GM12878 (cell line): ENCODE measurements around the gene IPPK. TPM values are rescaled to one million over a fixed set of nuclear protein-coding genes. Genes with fewer than 3 reads are reported as not detected.

Experiments
- ATAC-seq: fragments of 200-7000 bp; cut with Tn5 transposase; 3 replicates; pipeline ENCODE4 v1.9.1; 2020; ENCODE audit warnings: mild to moderate bottlenecking, moderate library complexity
- BruUV-seq: library from RNA; stranded (reverse); fragments of 400-500 nt; replicated peaks from 2 replicates; lab custom pipeline; 2021; lab: Mats Ljungman, UMichigan
- CTCF ChIA-PET: fragments of 300-600 bp; sonication (Branson Sonifier 250); formaldehyde crosslinking; extraction: SDS; loops from one replicate; lab custom pipeline; 2021; ENCODE audit warnings: inconsistent platforms; lab: Yijun Ruan, JAX
- POLR2A ChIA-PET: fragments of 350-600 bp; formaldehyde crosslinking; extraction: SDS; loops from one replicate; lab custom pipeline; 2021; ENCODE audit warnings: inconsistent platforms; lab: Charles Lee
- RAD21 ChIA-PET: fragments of 300-600 bp; sonication (Branson Sonifier 250); formaldehyde crosslinking; loops from one replicate; lab custom pipeline; 2023; ENCODE audit warnings: antibody characterized with exemption; ENCODE audit not compliant: unreplicated experiment; lab: Charles Lee
- SMC1A ChIA-PET: fragments of 300-600 bp; sonication (Branson Sonifier 250); formaldehyde crosslinking; loops from one replicate; lab custom pipeline; 2023; ENCODE audit not compliant: unreplicated experiment, uncharacterized antibody; lab: Charles Lee
- DNase-seq: peaks from one replicate; pipeline ENCODE4 v3.0.0-alpha.2; 2011; ENCODE audit warnings: low read depth, low spot score
- FAIRE-seq: peaks from 3 replicates; lab custom pipeline; 2011; peaks lifted over from hg19 to GRCh38; lab: Jason Lieb, UNC
- H2AFZ ChIP-seq: 2 replicates; pipeline ENCODE4 v1.6.0; 2011; ENCODE audit warnings: low read depth, low read length, control low read depth; ENCODE audit not compliant: control insufficient read depth
- H3K27ac ChIP-seq: 2 replicates; pipeline ENCODE4 v1.5.1; 2011; ENCODE audit warnings: control low read depth; ENCODE audit not compliant: control insufficient read depth, insufficient read depth
- H3K27me3 ChIP-seq, 2 experiments: replicated peaks in 1 of 2; 2 replicates each; pipeline versions ENCODE4 v1.6.0 to v1.6.1; 2011; ENCODE audit warnings: low read length in 1 of 2; ENCODE audit not compliant: control insufficient read depth in 2 of 2, insufficient read depth in 2 of 2
- H3K36me3 ChIP-seq, 2 experiments: 2 replicates each; pipeline ENCODE4 v1.5.1; 2011; ENCODE audit warnings: low read length in 1 of 2; ENCODE audit not compliant: control insufficient read depth in 2 of 2, insufficient read depth in 2 of 2
- H3K4me1 ChIP-seq: 2 replicates; pipeline ENCODE4 v1.6.1; 2011; ENCODE audit warnings: mild to moderate bottlenecking, low read length, moderate library complexity, mixed read lengths; ENCODE audit not compliant: control insufficient read depth, insufficient read depth
- H3K4me2 ChIP-seq: 2 replicates; pipeline ENCODE4 v1.6.0; 2011; ENCODE audit warnings: control low read depth; ENCODE audit not compliant: control insufficient read depth, insufficient read depth
- H3K4me3 ChIP-seq: fragments of 200-600 bp; sonication (generic); 2 replicates; pipeline ENCODE4 v1.5.1; 2016
- H3K79me2 ChIP-seq: 2 replicates; pipeline ENCODE4 v1.6.0; 2011; ENCODE audit warnings: low read length; ENCODE audit not compliant: control insufficient read depth, insufficient read depth
- H3K9ac ChIP-seq: 2 replicates; pipeline ENCODE4 v1.8.0; 2011; ENCODE audit warnings: low read length, control low read depth, mixed read lengths; ENCODE audit not compliant: control insufficient read depth, insufficient read depth
- H3K9me3 ChIP-seq: replicated peaks from 3 replicates; pipeline ENCODE4 v1.5.1; 2011; ENCODE audit warnings: mild to moderate bottlenecking, low read length; ENCODE audit not compliant: control insufficient read depth, insufficient read depth
- H4K20me1 ChIP-seq: 2 replicates; pipeline ENCODE4 v1.6.0; 2011; ENCODE audit not compliant: control insufficient read depth, insufficient read depth
- CHD2 ChIP-seq: IDR thresholded peaks from 2 replicates; pipeline ENCODE4 v1.6.1; 2011; ENCODE audit warnings: low read depth, low read length, improper control_type of control experiment, borderline replicate concordance
- CUX1 ChIP-seq: IDR thresholded peaks from 2 replicates; pipeline ENCODE4 v1.6.1; 2012; ENCODE audit warnings: improper control_type of control experiment, low read depth, low read length; ENCODE audit not compliant: insufficient replicate concordance
- EGR1 ChIP-seq, 2 experiments: IDR thresholded peaks; 1 replicate in 1 of 2; 2 replicates in 1 of 2; pipeline ENCODE4 v1.6.1; 2011 to 2012; ENCODE audit warnings: low read depth in 2 of 2, low read length in 2 of 2, borderline replicate concordance in 1 of 2, mild to moderate bottlenecking in 1 of 2, moderate library complexity in 1 of 2
- EZH2 ChIP-seq: IDR thresholded peaks from 2 replicates; pipeline ENCODE4 v1.6.1; 2012; ENCODE audit warnings: low read depth, mild to moderate bottlenecking, control low read depth, inconsistent platforms, low read length, borderline replicate concordance; ENCODE audit not compliant: control insufficient read depth
- MEF2B ChIP-seq: fragments of 450-650 bp; IDR thresholded peaks from 2 replicates; pipeline ENCODE4 v1.6.1; 2018; ENCODE audit warnings: mild to moderate bottlenecking, moderate library complexity; ENCODE audit not compliant: partially characterized antibody, poor library complexity, severe bottlenecking
- NFXL1 ChIP-seq: fragments of 450-650 bp; IDR thresholded peaks from 2 replicates; pipeline ENCODE4 v1.6.1; 2017; ENCODE audit warnings: antibody characterized with exemption, mild to moderate bottlenecking, borderline replicate concordance
- NRF1 ChIP-seq: conservative IDR thresholded peaks from 2 replicates; pipeline ENCODE4 v1.6.1; 2011; ENCODE audit warnings: mild to moderate bottlenecking, low read depth, low read length, improper control_type of control experiment
- PAX5 ChIP-seq: IDR thresholded peaks from 2 replicates; pipeline ENCODE4 v1.6.1; 2011; ENCODE audit warnings: low read depth, low read length, borderline replicate concordance
- SREBF1 ChIP-seq: IDR thresholded peaks from 2 replicates; pipeline ENCODE4 v1.6.1; 2012; ENCODE audit warnings: mild to moderate bottlenecking, low read length
- TARDBP ChIP-seq: IDR thresholded peaks from 2 replicates; pipeline ENCODE4 v1.6.1; 2016; ENCODE audit warnings: borderline replicate concordance
- TCF7 ChIP-seq: IDR thresholded peaks from 2 replicates; pipeline ENCODE4 v1.6.1; 2014; ENCODE audit warnings: antibody characterized with exemption, borderline replicate concordance
- ZSCAN29 ChIP-seq: fragments of 450-650 bp; IDR thresholded peaks from 2 replicates; pipeline ENCODE4 v1.6.1; 2017; ENCODE audit warnings: mild to moderate bottlenecking, moderate library complexity
- WGBS: methylation state at CpG from one replicate; pipeline ENCODE4 v1.1.6; 2016; ENCODE audit warnings: low lambda C conversion rate; ENCODE audit not compliant: insufficient replicate concordance, insufficient coverage; ENCODE audit errors: missing lambda C conversion rate; 5-methylcytosine and 5-hydroxymethylcytosine counted together
- in situ Hi-C: fragments of 300-500 bp; cut with MboI; formaldehyde crosslinking; loops from 9 replicates; pipeline ENCODE4 v1.14.3; 2018; ENCODE audit warnings: mixed read lengths
- intact Hi-C: fragments of 100-400 bp; cut with micrococcal nuclease; formaldehyde crosslinking; loops from one replicate; pipeline ENCODE4 v1.14.2; 2022; ENCODE audit not compliant: unreplicated experiment
- polyA plus RNA-seq, 11 experiments: library from polyadenylated mRNA; depleted of rRNA in 4 of 11; unstranded in 6 of 11; stranded (reverse) in 5 of 11; fragments of >200 nt; fragmentation: Nextera tagmentation in 4 of 11; fragmentation: Illumina TruSeq in 1 of 11; extraction: Ambion mirVana in 4 of 11; extraction: Trizol in 1 of 11; gene quantifications; 1 replicate in 1 of 11; 2 replicates in 10 of 11; pipeline versions ENCODE4 v1.2.1 to v1.2.3, GENCODE V29; 2011 to 2016; ENCODE audit warnings: inconsistent platforms in 2 of 11, missing spikeins in 2 of 11, low read depth in 1 of 11
- total RNA-seq, 4 experiments: library from RNA; depleted of rRNA in 3 of 4; stranded (reverse); fragments of >200 nt in 3 of 4; fragmentation: Illumina TruSeq in 1 of 4; extraction: Trizol in 1 of 4; gene quantifications; 2 replicates each; pipeline versions ENCODE4 v1.2.1 to v1.2.3, GENCODE V29; 2013 to 2021

IPPK gene
- total and polyA plus RNA-seq, 10 of the 15 experiments (the other 5 are each of a cell fraction or from before 2014, with no cell fraction given), result 2.1 to 22.1 (median 11.4) TPM

- RAD21 ChIA-PET, result no interaction called here
These were observed 44.1 kb upstream of the IPPK start for GRCh38 chr9:92714016-92714415.

GRCh38 chr9:92713528-92713927 is 43.6 kb upstream of the IPPK start:
- Histone ChIP-seq H3K27me3 (no peaks in the 10 kb centered on the region), H3K9me3 (no peaks in the 10 kb centered on the region), H3K9ac (no peak overlapping the region), H3K27ac (no peak overlapping the region), H3K36me3 (peaks cover 23 to 50% of the 10 kb centered on the region in 2 experiments), H3K4me3 (no peak overlapping the region), H3K79me2 (peaks cover 2% of the 10 kb centered on the region; the same call in 1 of the 2 replicates), H2AFZ (no peak overlapping the region), H3K4me1 (peaks cover 33% of the 10 kb centered on the region), H4K20me1 (no peaks in the 10 kb centered on the region; the same call in 1 of the 2 replicates), H3K4me2 (no peak overlapping the region)
- DNase-seq, result no peak
- in situ Hi-C loops, result no loop called here
- no peak for ATAC-seq
- no TSS peak for BruUV-seq
- CTCF ChIA-PET, result interaction anchor here (1.2 to 10.7 kb wide), 2 partner anchors 21 to 77 kb away, joined by 3 to 156 read pairs; no protein-coding TSS in a partner anchor
- no peak for FAIRE-seq
- SMC1A ChIA-PET, result no interaction called here
- POLR2A ChIA-PET, result no interaction called here
- WGBS, result 92% methylated on average over 15 of the region's 15 CpGs
- RAD21 ChIA-PET, result no interaction called here
- intact Hi-C loops, result no loop called here
- TF ChIP-seq CHD2, result no peak
- TF ChIP-seq MEF2B, result no peak
- no peak for TF ChIP-seq TARDBP
- no peak for TF ChIP-seq PAX5
- no peak for TF ChIP-seq EZH2
- TF ChIP-seq ZSCAN29, result no peak
- TF ChIP-seq CUX1, result no peak
- no peak for TF ChIP-seq SREBF1
- TF ChIP-seq TCF7, result no peak

More at GRCh38 chr9:92714016-92714415, 44.1 kb upstream of the IPPK start:
- BruUV-seq, result no TSS peak
- Histone ChIP-seq H3K9me3 (no peaks in the 10 kb centered on the region), H3K4me3 (no peak overlapping the region), H3K27ac (no peak overlapping the region), H4K20me1 (no peaks in the 10 kb centered on the region; the same call in 1 of the 2 replicates), H3K79me2 (peaks cover 2% of the 10 kb centered on the region; the same call in 1 of the 2 replicates)
- intact Hi-C loops, result no loop called here
- in situ Hi-C loops, result no loop called here
- TF ChIP-seq NRF1 (no peak), NFXL1 (no peak), EGR1 (IDR thresholded peaks at IDR 0.05; ENCODE audit: borderline replicate concordance in 1 of 2, low read depth in 2 of 2, low read length in 2 of 2) (no peak)
- TF ChIP-seq, all 136 proteins: peak for 0
- no peak overlapping the region for H3K9ac ChIP-seq
- H3K27me3 ChIP-seq, result no peaks in the 10 kb centered on the region
- peaks cover 33% of the 10 kb centered on the region for H3K4me1 ChIP-seq
- H3K36me3 ChIP-seq, result peaks cover 25 to 54% of the 10 kb centered on the region in 2 experiments
- ChIA-PET SMC1A (no interaction called here), CTCF (interaction anchor here (10.7 kb wide), 1 partner anchor 76 kb away, joined by 156 read pairs; no protein-coding TSS in a partner anchor), POLR2A (no interaction called here)
- ATAC-seq, result no peak
- WGBS, result 98% methylated on average over 3 of the region's 3 CpGs
- DNase-seq, result no peak
- no peak for FAIRE-seq
- no peak overlapping the region for H2AFZ ChIP-seq
- no peak overlapping the region for H3K4me2 ChIP-seq
